ENCODE measurements around the gene LRRC74A. TPM values are rescaled to one million over a fixed set of nuclear protein-coding genes. Genes with fewer than 3 reads are reported as not detected.
"Not testable (repeated sequence)": the region's sequence is repeated elsewhere in the genome, so short reads cannot be mapped to it uniquely, and the experiment has no call there.

LRRC74A gene
- polyA plus RNA-seq, 1 of the 3 experiments (the other 2 are of a cell fraction): not detected

DNA sequence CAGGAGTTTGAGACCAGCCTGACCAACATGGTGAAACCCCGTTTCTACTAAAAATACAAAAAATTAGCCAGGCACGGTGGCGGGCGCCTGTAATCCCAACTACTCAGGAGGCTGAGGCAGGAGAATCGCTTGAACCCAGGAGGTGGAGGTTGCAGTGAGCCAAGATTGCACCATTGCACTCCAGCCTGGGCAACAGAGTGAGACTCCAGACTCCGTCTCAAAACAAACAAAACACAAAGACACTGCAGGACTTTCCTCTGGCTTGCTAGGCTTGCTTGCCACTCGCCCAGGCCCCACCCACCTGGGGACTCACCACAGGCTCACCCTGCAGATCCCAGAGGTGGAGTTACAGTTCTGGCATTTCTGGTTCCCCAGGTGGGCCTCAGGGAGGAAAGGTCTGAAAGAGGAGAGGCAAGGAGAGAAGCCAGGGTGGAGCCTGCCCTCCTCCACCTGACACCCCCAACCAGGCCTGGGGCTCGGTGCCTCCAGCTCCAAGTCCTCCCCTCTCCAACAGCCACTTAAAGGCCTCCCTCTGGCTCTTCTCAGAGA is 88.4 kb downstream of the LRRC74A start:
- POLR2A ChIA-PET; H2AFZ ChIP-seq (ENCODE audit: low read depth): not testable (repeated sequence)
- WGBS (ENCODE audit: low lambda C conversion rate): 90% methylated on average over 8 of the region's 8 CpGs

GRCh38 chr14:76916040-76916715 is 90.0 kb downstream of the LRRC74A start:
- H4K20me1 ChIP-seq (ENCODE audit: insufficient read depth): no peaks in the 10 kb centered on the region; the same call in 1 of the 2 replicates
- no peaks in the 10 kb centered on the region for H3K27me3 ChIP-seq (ENCODE audit: insufficient read depth)
- POLR2A ChIA-PET: interaction anchor here (4.5 kb wide), 1 partner anchor 41 kb away, joined by 36 read pairs; no protein-coding TSS in a partner anchor
- no peak overlapping the region for H3K4me3 ChIP-seq (ENCODE audit: low read depth in 2 of 2, low read length in 1 of 2)
- no peaks in the 10 kb centered on the region for H3K36me3 ChIP-seq (replicated peaks in 1 of 2; ENCODE audit: control insufficient read depth in 1 of 2, insufficient read depth in 2 of 2, low read length in 1 of 2)
- H3K4me2 ChIP-seq: no peak overlapping the region
- no peaks in the 10 kb centered on the region for H3K79me2 ChIP-seq (ENCODE audit: insufficient read depth)
- H2AFZ ChIP-seq (ENCODE audit: low read depth): no peak overlapping the region
- peaks cover 49% of the 10 kb centered on the region for H3F3A ChIP-seq (replicated peaks; ENCODE audit: insufficient read depth)
- no peaks in the 10 kb centered on the region for H3K9me3 ChIP-seq
- no peak for DNase-seq
- peaks cover 53 to 54% of the 10 kb centered on the region in 2 experiments for H3K4me1 ChIP-seq (ENCODE audit: control insufficient read depth in 1 of 2, insufficient read depth in 2 of 2, low read depth in 1 of 2, low read length in 1 of 2)
- H3K27ac ChIP-seq (ENCODE audit: low read depth in 2 of 2, low read length in 1 of 2): peak overlapping the region; percentile 24 to 100
- CTCF ChIA-PET: interaction anchor here (0.8 to 19.9 kb wide), 26 partner anchors 9 to 179 kb away, joined by 3 to 484 read pairs (median 4); partner anchors contain the start of gene IRF2BPL
- H3K9me2 ChIP-seq: no peaks in the 10 kb centered on the region
- H3K9ac ChIP-seq: no peak overlapping the region
- TF ChIP-seq, protein P1, sequence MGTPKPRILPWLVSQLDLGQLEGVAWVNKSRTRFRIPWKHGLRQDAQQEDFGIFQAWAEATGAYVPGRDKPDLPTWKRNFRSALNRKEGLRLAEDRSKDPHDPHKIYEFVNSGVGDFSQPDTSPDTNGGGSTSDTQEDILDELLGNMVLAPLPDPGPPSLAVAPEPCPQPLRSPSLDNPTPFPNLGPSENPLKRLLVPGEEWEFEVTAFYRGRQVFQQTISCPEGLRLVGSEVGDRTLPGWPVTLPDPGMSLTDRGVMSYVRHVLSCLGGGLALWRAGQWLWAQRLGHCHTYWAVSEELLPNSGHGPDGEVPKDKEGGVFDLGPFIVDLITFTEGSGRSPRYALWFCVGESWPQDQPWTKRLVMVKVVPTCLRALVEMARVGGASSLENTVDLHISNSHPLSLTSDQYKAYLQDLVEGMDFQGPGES (IDR thresholded peaks at IDR 0.05; ENCODE audit: low read depth, low read length): no peak
- TF ChIP-seq, protein P2, sequence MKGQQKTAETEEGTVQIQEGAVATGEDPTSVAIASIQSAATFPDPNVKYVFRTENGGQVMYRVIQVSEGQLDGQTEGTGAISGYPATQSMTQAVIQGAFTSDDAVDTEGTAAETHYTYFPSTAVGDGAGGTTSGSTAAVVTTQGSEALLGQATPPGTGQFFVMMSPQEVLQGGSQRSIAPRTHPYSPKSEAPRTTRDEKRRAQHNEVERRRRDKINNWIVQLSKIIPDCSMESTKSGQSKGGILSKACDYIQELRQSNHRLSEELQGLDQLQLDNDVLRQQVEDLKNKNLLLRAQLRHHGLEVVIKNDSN (IDR thresholded peaks at IDR 0.05; ENCODE audit: borderline replicate concordance, low read depth): no peak
- TF ChIP-seq GABPA (IDR thresholded peaks at IDR 0.05; ENCODE audit: low read depth) (no peak), NFIC (IDR thresholded peaks at IDR 0.05; ENCODE audit: borderline replicate concordance) (no peak), POLR2AphosphoS5 (IDR thresholded peaks at IDR 0.05; ENCODE audit: low read depth, low read length) (no peak), TAF1 (IDR thresholded peaks at IDR 0.05; ENCODE audit: borderline replicate concordance, low read depth, low read length) (no peak), NRF1 (IDR thresholded peaks at IDR 0.05; ENCODE audit: low read depth, low read length) (no peak), MEF2A (IDR thresholded peaks at IDR 0.05; ENCODE audit: borderline replicate concordance, low read depth) (no peak), CHD2 (IDR thresholded peaks at IDR 0.05; ENCODE audit: low read length, partially characterized antibody) (no peak), EP300 (IDR thresholded peaks at IDR 0.05; ENCODE audit: borderline replicate concordance in 1 of 2, low read depth in 1 of 2, low read length in 1 of 2) (no peak), RAD21 (IDR thresholded peaks at IDR 0.05; ENCODE audit: low read length) (no peak), MXI1 (IDR thresholded peaks at IDR 0.05; ENCODE audit: low read depth, low read length) (no peak), TEAD4 (IDR thresholded peaks at IDR 0.05; ENCODE audit: borderline replicate concordance, insufficient read depth) (no peak), FOSL2 (IDR thresholded peaks at IDR 0.05; ENCODE audit: borderline replicate concordance, low read depth) (no peak), GATA2 (CRISPR knock-in tag; IDR thresholded peaks at IDR 0.05) (no peak), TCF12 (IDR thresholded peaks at IDR 0.05) (no peak), SMC3 (IDR thresholded peaks at IDR 0.05; ENCODE audit: low read depth, low read length) (no peak)
- TF ChIP-seq, protein P3, sequence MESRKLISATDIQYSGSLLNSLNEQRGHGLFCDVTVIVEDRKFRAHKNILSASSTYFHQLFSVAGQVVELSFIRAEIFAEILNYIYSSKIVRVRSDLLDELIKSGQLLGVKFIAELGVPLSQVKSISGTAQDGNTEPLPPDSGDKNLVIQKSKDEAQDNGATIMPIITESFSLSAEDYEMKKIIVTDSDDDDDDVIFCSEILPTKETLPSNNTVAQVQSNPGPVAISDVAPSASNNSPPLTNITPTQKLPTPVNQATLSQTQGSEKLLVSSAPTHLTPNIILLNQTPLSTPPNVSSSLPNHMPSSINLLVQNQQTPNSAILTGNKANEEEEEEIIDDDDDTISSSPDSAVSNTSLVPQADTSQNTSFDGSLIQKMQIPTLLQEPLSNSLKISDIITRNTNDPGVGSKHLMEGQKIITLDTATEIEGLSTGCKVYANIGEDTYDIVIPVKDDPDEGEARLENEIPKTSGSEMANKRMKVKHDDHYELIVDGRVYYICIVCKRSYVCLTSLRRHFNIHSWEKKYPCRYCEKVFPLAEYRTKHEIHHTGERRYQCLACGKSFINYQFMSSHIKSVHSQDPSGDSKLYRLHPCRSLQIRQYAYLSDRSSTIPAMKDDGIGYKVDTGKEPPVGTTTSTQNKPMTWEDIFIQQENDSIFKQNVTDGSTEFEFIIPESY (IDR thresholded peaks at IDR 0.05; ENCODE audit: borderline replicate concordance, low read depth): no peak
- TF ChIP-seq, protein P4, sequence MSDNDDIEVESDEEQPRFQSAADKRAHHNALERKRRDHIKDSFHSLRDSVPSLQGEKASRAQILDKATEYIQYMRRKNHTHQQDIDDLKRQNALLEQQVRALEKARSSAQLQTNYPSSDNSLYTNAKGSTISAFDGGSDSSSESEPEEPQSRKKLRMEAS (IDR thresholded peaks at IDR 0.05; ENCODE audit: low read depth): no peak
- WGBS (ENCODE audit: low lambda C conversion rate): 94% methylated on average over 13 of the region's 15 CpGs

More for the DNA sequence above, 88.4 kb downstream of the LRRC74A start:
- H3K9me3 ChIP-seq; H3K4me3 ChIP-seq (ENCODE audit: low read depth in 2 of 2, low read length in 1 of 2); H3K9ac ChIP-seq; H4K20me1 ChIP-seq (ENCODE audit: insufficient read depth); H3K4me2 ChIP-seq; H3K79me2 ChIP-seq (ENCODE audit: insufficient read depth); H3K27ac ChIP-seq (ENCODE audit: low read depth in 2 of 2, low read length in 1 of 2); H3K9me2 ChIP-seq; DNase-seq; H3K27me3 ChIP-seq (ENCODE audit: insufficient read depth); H3K36me3 ChIP-seq (replicated peaks in 1 of 2; ENCODE audit: control insufficient read depth in 1 of 2, insufficient read depth in 2 of 2, low read length in 1 of 2): not testable (repeated sequence)
- H3K4me1 ChIP-seq (ENCODE audit: control insufficient read depth in 1 of 2, insufficient read depth in 2 of 2, low read depth in 1 of 2, low read length in 1 of 2): peaks cover 40% of the 10 kb centered on the region in 2 experiments
- H3F3A ChIP-seq (replicated peaks; ENCODE audit: insufficient read depth): peaks cover 37% of the 10 kb centered on the region
- CTCF ChIA-PET: interaction anchor here (0.6 to 19.9 kb wide), 21 partner anchors 10 to 198 kb away, joined by 3 to 484 read pairs (median 23); partner anchors contain the start of gene IRF2BPL

Measured in SK-N-SH (cell line).